SK-N-SH (cell line): ENCODE measurements around the gene BLOC1S3. TPM values are rescaled to one million over a fixed set of nuclear protein-coding genes. Genes with fewer than 3 reads are reported as not detected.

Source experiments
- CTCF ChIA-PET: fragments of 300-600, 350-600 bp; formaldehyde crosslinking; extraction: SDS; loops from one replicate; lab custom pipeline; 2021; lab: Yijun Ruan, JAX
- POLR2A ChIA-PET: fragments of 350-600 bp; sonication (Branson Sonifier 250); formaldehyde crosslinking; extraction: SDS; loops from one replicate; lab custom pipeline; 2020; ENCODE audit warnings: antibody characterized with exemption, inconsistent platforms; lab: Yijun Ruan, JAX
- DNase-seq: peaks from one replicate; pipeline ENCODE4 v3.0.0; 2012
- H2AFZ ChIP-seq: fragments of 200-600 bp; sonication (generic); 2 replicates; pipeline ENCODE4 v1.8.1; 2016; ENCODE audit warnings: antibody characterized with exemption, mild to moderate bottlenecking, low read depth
- H3F3A ChIP-seq: fragments of 200-600 bp; sonication (generic); replicated peaks from 2 replicates; pipeline ENCODE3; 2016; ENCODE audit warnings: antibody characterized with exemption, mild to moderate bottlenecking; ENCODE audit not compliant: insufficient read depth
- H3K27ac ChIP-seq, 2 experiments: fragments of 200-500 bp in 1 of 2; fragments of 200-600 bp in 1 of 2; sonication (Bioruptor generic) in 1 of 2; sonication (generic), shearing (Covaris generic) in 1 of 2; 2 replicates each; pipeline versions ENCODE4 v1.5.1 to v1.6.1; 2014 to 2016; ENCODE audit warnings: low read depth in 2 of 2, inconsistent platforms in 1 of 2, low read length in 1 of 2, mild to moderate bottlenecking in 1 of 2, mixed read lengths in 1 of 2
- H3K27me3 ChIP-seq: fragments of 200-600 bp; sonication (generic), shearing (Covaris generic); 2 replicates; pipeline ENCODE4 v1.6.1; 2016; ENCODE audit warnings: mixed run types; ENCODE audit not compliant: insufficient read depth
- H3K36me3 ChIP-seq, 2 experiments: fragments of 200-500 bp in 1 of 2; fragments of 200-600 bp in 1 of 2; sonication (Bioruptor generic) in 1 of 2; sonication (generic) in 1 of 2; replicated peaks in 1 of 2; 2 replicates each; pipeline versions ENCODE3 to v1.5.1; 2014 to 2016; ENCODE audit warnings: low read length in 1 of 2, mild to moderate bottlenecking in 1 of 2; ENCODE audit not compliant: insufficient read depth in 2 of 2, control insufficient read depth in 1 of 2
- H3K4me1 ChIP-seq, 2 experiments: fragments of 200-500 bp in 1 of 2; fragments of 200-600 bp in 1 of 2; sonication (Bioruptor generic) in 1 of 2; sonication (generic), shearing (Covaris generic) in 1 of 2; 2 replicates each; pipeline versions ENCODE4 v1.5.1 to v1.6.1; 2014 to 2016; ENCODE audit warnings: low read depth in 1 of 2, low read length in 1 of 2, mixed run types in 1 of 2; ENCODE audit not compliant: insufficient read depth in 2 of 2, control insufficient read depth in 1 of 2
- H3K4me2 ChIP-seq: fragments of 200-600 bp; sonication (generic), shearing (Covaris generic); 2 replicates; pipeline ENCODE4 v1.6.1; 2017; ENCODE audit warnings: mixed run types
- H3K4me3 ChIP-seq, 2 experiments: fragments of 200-500 bp in 1 of 2; fragments of 200-600 bp in 1 of 2; sonication (Bioruptor generic) in 1 of 2; sonication (generic), shearing (Covaris generic) in 1 of 2; 2 replicates each; pipeline versions ENCODE4 v1.5.1 to v1.8.1; 2014 to 2016; ENCODE audit warnings: low read depth in 2 of 2, inconsistent platforms in 1 of 2, low read length in 1 of 2, mild to moderate bottlenecking in 1 of 2, mixed read lengths in 1 of 2, moderate library complexity in 1 of 2
- H3K79me2 ChIP-seq: fragments of 200-600 bp; sonication (generic); 2 replicates; pipeline ENCODE4 v1.8.1; 2017; ENCODE audit warnings: mild to moderate bottlenecking; ENCODE audit not compliant: insufficient read depth
- H3K9ac ChIP-seq: fragments of 200-600 bp; sonication (generic); 2 replicates; pipeline ENCODE4 v1.6.1; 2017; ENCODE audit warnings: mixed run types
- H3K9me2 ChIP-seq: fragments of 200-600 bp; sonication (generic); 2 replicates; pipeline ENCODE4 v1.6.1; 2017; ENCODE audit warnings: mixed run types
- H3K9me3 ChIP-seq: fragments of 200-600 bp; sonication (generic); 2 replicates; pipeline ENCODE4 v1.6.1; 2017; ENCODE audit warnings: mixed run types, mild to moderate bottlenecking, moderate library complexity
- H4K20me1 ChIP-seq: fragments of 200-600 bp; sonication (generic); 2 replicates; pipeline ENCODE4 v1.6.1; 2017; ENCODE audit warnings: mild to moderate bottlenecking, mixed run types; ENCODE audit not compliant: insufficient read depth
- CHD2 ChIP-seq: fragments of 150-350 bp; IDR thresholded peaks from 2 replicates; pipeline ENCODE4 v1.6.1; 2018; ENCODE audit warnings: low read length; ENCODE audit not compliant: partially characterized antibody
- ELF1 ChIP-seq: IDR thresholded peaks from 2 replicates; pipeline ENCODE4 v1.4.0; 2012
- IRF3 ChIP-seq: fragments of 150-350 bp; IDR thresholded peaks from 2 replicates; pipeline ENCODE4 v1.6.1; 2016; ENCODE audit warnings: mild to moderate bottlenecking, low read depth, low read length
- JUND ChIP-seq: IDR thresholded peaks from 2 replicates; pipeline ENCODE4 v1.4.0; 2012
- MAX ChIP-seq: IDR thresholded peaks from 2 replicates; pipeline ENCODE4 v1.4.0; 2012; ENCODE audit warnings: low read depth
- MEF2A ChIP-seq: IDR thresholded peaks from 2 replicates; pipeline ENCODE4 v1.4.0; 2012; ENCODE audit warnings: low read depth, borderline replicate concordance
- NFIC ChIP-seq: IDR thresholded peaks from 2 replicates; pipeline ENCODE4 v1.4.0; 2012; ENCODE audit warnings: borderline replicate concordance
- PBX3 ChIP-seq: IDR thresholded peaks from 2 replicates; pipeline ENCODE4; 2012
- RAD21 ChIP-seq: IDR thresholded peaks from 2 replicates; pipeline ENCODE4 v1.6.1; 2012; ENCODE audit warnings: mild to moderate bottlenecking, low read length
- RCOR1 ChIP-seq: fragments of 150-350 bp; IDR thresholded peaks from 2 replicates; pipeline ENCODE4 v1.6.1; 2017; ENCODE audit warnings: antibody characterized with exemption, low read length
- RFX5 ChIP-seq: IDR thresholded peaks from 2 replicates; pipeline ENCODE4 v1.6.1; 2012; ENCODE audit warnings: mild to moderate bottlenecking, improper control_type of control experiment, low read length
- USF2 ChIP-seq: fragments of 150-350 bp; IDR thresholded peaks from 2 replicates; pipeline ENCODE4 v1.6.1; 2017; ENCODE audit warnings: antibody characterized with exemption, low read length, low read depth, borderline replicate concordance
- WGBS: methylation state at CpG from one replicate; pipeline ENCODE4 v1.1.6; 2017; ENCODE audit warnings: low lambda C conversion rate; 5-methylcytosine and 5-hydroxymethylcytosine counted together
- polyA plus RNA-seq, 3 experiments: library from polyadenylated mRNA; depleted of rRNA; stranded (reverse); fragments of >200 nt; gene quantifications; 2 replicates each; pipeline ENCODE4 v1.2.3, GENCODE V29; 2012
- TF ChIP-seq, protein P1 (sequence below): IDR thresholded peaks from 2 replicates; pipeline ENCODE4 v1.4.0; 2012; ENCODE audit warnings: low read depth, borderline replicate concordance

BLOC1S3 gene
- polyA plus RNA-seq, 1 of the 3 experiments (the other 2 are of a cell fraction): 3.0 TPM

- Histone ChIP-seq H3K79me2 (no peaks in the 10 kb centered on the region), H3K9me2 (no peaks in the 10 kb centered on the region), H3K4me3 (no peak overlapping the region), H3K27me3 (no peaks in the 10 kb centered on the region), H4K20me1 (no peaks in the 10 kb centered on the region), H3K27ac (no peak overlapping the region), H3K4me2 (no peak overlapping the region), H3K9me3 (no peaks in the 10 kb centered on the region), H3K9ac (no peak overlapping the region), H3K4me1 (no peaks in the 10 kb centered on the region), H3F3A (no peaks in the 10 kb centered on the region), H2AFZ (no peak overlapping the region), H3K36me3 (no peaks in the 10 kb centered on the region)
- TF ChIP-seq PBX3 (no peak), IRF3 (no peak), RCOR1 (no peak), USF2 (no peak), NFIC (no peak), CHD2 (no peak), MAX (no peak), ELF1 (no peak), RFX5 (no peak), MEF2A (no peak), RAD21 (no peak), JUND (no peak)
- TF ChIP-seq, protein P1, sequence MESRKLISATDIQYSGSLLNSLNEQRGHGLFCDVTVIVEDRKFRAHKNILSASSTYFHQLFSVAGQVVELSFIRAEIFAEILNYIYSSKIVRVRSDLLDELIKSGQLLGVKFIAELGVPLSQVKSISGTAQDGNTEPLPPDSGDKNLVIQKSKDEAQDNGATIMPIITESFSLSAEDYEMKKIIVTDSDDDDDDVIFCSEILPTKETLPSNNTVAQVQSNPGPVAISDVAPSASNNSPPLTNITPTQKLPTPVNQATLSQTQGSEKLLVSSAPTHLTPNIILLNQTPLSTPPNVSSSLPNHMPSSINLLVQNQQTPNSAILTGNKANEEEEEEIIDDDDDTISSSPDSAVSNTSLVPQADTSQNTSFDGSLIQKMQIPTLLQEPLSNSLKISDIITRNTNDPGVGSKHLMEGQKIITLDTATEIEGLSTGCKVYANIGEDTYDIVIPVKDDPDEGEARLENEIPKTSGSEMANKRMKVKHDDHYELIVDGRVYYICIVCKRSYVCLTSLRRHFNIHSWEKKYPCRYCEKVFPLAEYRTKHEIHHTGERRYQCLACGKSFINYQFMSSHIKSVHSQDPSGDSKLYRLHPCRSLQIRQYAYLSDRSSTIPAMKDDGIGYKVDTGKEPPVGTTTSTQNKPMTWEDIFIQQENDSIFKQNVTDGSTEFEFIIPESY: no peak
- 90% methylated on average over 5 of the region's 10 CpGs for WGBS
- ChIA-PET POLR2A (no interaction called here), CTCF (interaction anchor here (1.1 kb wide), 1 partner anchor 169 kb away, joined by 3 read pairs; no protein-coding TSS in a partner anchor)
- DNase-seq: no peak
Observed at GRCh38 chr19:45169602-45170001, 9.0 kb upstream of the BLOC1S3 start.
